Kidney (tissue), 14 donors: ENCODE measurements around the gene SSPN. TPM values are rescaled to one million over a fixed set of nuclear protein-coding genes. Genes with fewer than 3 reads are reported as not detected.
A peak's percentile ranks its signal among the peaks of the same experiment; 100 is the strongest.

Experiments used
- DNase-seq, 5 donors: peaks; one replicate each; pipeline ENCODE4 v3.0.0-alpha.2; 2013 to 2020
- FAIRE-seq: peaks from 2 replicates; lab custom pipeline; 2012; peaks lifted over from hg19 to GRCh38; lab: Jason Lieb, UNC
- H3K27ac ChIP-seq, 2 donors: one replicate each; pipeline ENCODE4 v1.7.0; 2013; ENCODE audit warnings: low read depth in 2 of 2, low read length in 2 of 2, inconsistent platforms in 1 of 2
- H3K27me3 ChIP-seq: one replicate; pipeline ENCODE4 v1.7.1; 2013; ENCODE audit warnings: low read length, inconsistent platforms; ENCODE audit not compliant: control insufficient read depth, insufficient read depth
- H3K36me3 ChIP-seq, 3 donors: one replicate each; pipeline versions ENCODE4 v1.7.0 to v1.7.1; 2013; ENCODE audit warnings: low read length in 3 of 3, control low read depth in 1 of 3, inconsistent platforms in 1 of 3; ENCODE audit not compliant: insufficient read depth in 3 of 3, control insufficient read depth in 2 of 3
- H3K4me1 ChIP-seq, 3 donors: one replicate each; pipeline versions ENCODE4 v1.7.0 to v1.7.1; 2013; ENCODE audit warnings: low read length in 3 of 3, inconsistent platforms in 1 of 3, low read depth in 1 of 3; ENCODE audit not compliant: control insufficient read depth in 2 of 3, insufficient read depth in 2 of 3
- H3K4me3 ChIP-seq, 3 donors: one replicate each; pipeline versions ENCODE4 v1.7.0 to v1.8.1; 2013; ENCODE audit warnings: low read length in 3 of 3, control low read depth in 1 of 3, inconsistent platforms in 1 of 3
- H3K9ac ChIP-seq, 3 donors: one replicate each; pipeline versions ENCODE4 v1.7.0 to v1.7.1; 2013; ENCODE audit warnings: low read length in 3 of 3, control low read depth in 1 of 3, inconsistent platforms in 1 of 3
- H3K9me3 ChIP-seq, 3 donors: one replicate each; pipeline versions ENCODE4 v1.7.0 to v1.7.1; 2013; ENCODE audit warnings: low read length in 3 of 3, control low read depth in 1 of 3, inconsistent platforms in 1 of 3; ENCODE audit not compliant: control insufficient read depth in 2 of 3, insufficient read depth in 1 of 3
- CTCF ChIP-seq: IDR thresholded peaks from 3 replicates; pipeline ENCODE4 v1.5.1; 2012; ENCODE audit warnings: mild to moderate bottlenecking, moderate library complexity, borderline replicate concordance; ENCODE audit not compliant: insufficient read depth; ENCODE audit errors: extremely low read depth
- intact Hi-C: fragments of 100-400 bp; cut with DNase I; formaldehyde crosslinking; loops from one replicate; pipeline ENCODE4 v1.11.1; 2022
- polyA plus RNA-seq: library from polyadenylated mRNA; stranded (reverse); fragments of 350-450 nt; fragmentation: Illumina TruSeq; extraction: RNeasy Lipid Tissue Mini Kit (QIAGEN cat#74804); gene quantifications from one replicate; pipeline ENCODE4 v1.2.3, GENCODE V29; 2014; ENCODE audit warnings: low read depth, low replicate concordance; ENCODE audit not compliant: insufficient read depth
- total RNA-seq: library from RNA; stranded (reverse); fragmentation: NEBNext Ultra II Directional; extraction: Animal tissue kit (Norgen Biotek cat#: 25700); gene quantifications from one replicate; pipeline ENCODE4 v1.2.1, GENCODE V29; 2021
- donor health status: control.
- donor health status: control.
- donor health status: control.
- donor health status: control.
- donor health status: control.
- donor health status: DM: yes; HTN: yes; CAD: no.
- donor health status: Normal renal cell carcinoma (clear cell type).

Gene SSPN
- total and polyA plus RNA-seq, 2 donors from 2014 or later = 3.2 to 17.8 TPM

- TF ChIP-seq CTCF = no peak
- intact Hi-C loops = no loop called here
- no peak for FAIRE-seq
Measured at GRCh38 chr12:26285401-26285800, 90.0 kb downstream of the SSPN start.

GRCh38 chr12:26286186-26286585 lies 90.8 kb downstream of the SSPN start:
- intact Hi-C loops = no loop called here
- H3K4me1 ChIP-seq = peaks cover 0 to 14% (median 0%) of the 10 kb centered on the region in 3 donors
- H3K4me3 ChIP-seq = no peak overlapping the region
- no peak overlapping the region for H3K27ac ChIP-seq
- no peaks in the 10 kb centered on the region for H3K27me3 ChIP-seq
- no peak for FAIRE-seq
- no peak for DNase-seq
- TF ChIP-seq CTCF = no peak
- no peaks in the 10 kb centered on the region for H3K36me3 ChIP-seq
- H3K9me3 ChIP-seq = no peaks in the 10 kb centered on the region
- H3K9ac ChIP-seq = no peak overlapping the region

More at GRCh38 chr12:26285401-26285800, 90.0 kb downstream of the SSPN start:
- Histone ChIP-seq H3K4me3 (no peak overlapping the region), H3K36me3 (no peaks in the 10 kb centered on the region), H3K9me3 (no peaks in the 10 kb centered on the region), H3K27me3 (no peaks in the 10 kb centered on the region), H3K27ac (no peak overlapping the region), H3K4me1 (peaks cover 0 to 14% (median 0%) of the 10 kb centered on the region in 3 donors), H3K9ac (no peak overlapping the region)
- no peak for DNase-seq

- TF ChIP-seq CTCF = no peak
- Histone ChIP-seq H3K27me3 (no peaks in the 10 kb centered on the region), H3K9me3 (no peaks in the 10 kb centered on the region), H3K36me3 (no peaks in the 10 kb centered on the region), H3K4me3 (no peak overlapping the region), H3K4me1 (peaks cover 0 to 14% (median 0%) of the 10 kb centered on the region in 3 donors), H3K9ac (peak overlapping the region in 1 of 3 donors; percentile 1), H3K27ac (peak overlapping the region; percentile 45 to 78)
- DNase-seq (peak in 4 of 5 donors; percentile 29 to 94 (median 44)), FAIRE-seq (no peak)
- intact Hi-C loops = no loop called here
Measured at GRCh38 chr12:26287671-26288381, 92.5 kb downstream of the SSPN start.

GRCh38 chr12:26290565-26290964 lies 95.2 kb downstream of the SSPN start:
- intact Hi-C loops = no loop called here
- H3K9me3 ChIP-seq = no peaks in the 10 kb centered on the region
- TF ChIP-seq CTCF = no peak
- FAIRE-seq (no peak), DNase-seq (no peak)
- H3K4me3 ChIP-seq = no peak overlapping the region
- peaks cover 0 to 14% (median 0%) of the 10 kb centered on the region in 3 donors for H3K4me1 ChIP-seq
- no peaks in the 10 kb centered on the region for H3K36me3 ChIP-seq
- no peaks in the 10 kb centered on the region for H3K27me3 ChIP-seq
- no peak overlapping the region for H3K27ac ChIP-seq
- no peak overlapping the region for H3K9ac ChIP-seq
